ENCODE data around the gene PECR. TPM values are rescaled to one million over a fixed set of nuclear protein-coding genes. Genes with fewer than 3 reads are reported as not detected.
A peak's percentile ranks its signal among the peaks of the same experiment; 100 is the strongest.

The PECR gene
- total RNA-seq, 2 experiments from 2014 or later, result 17.0 to 20.8 TPM

- no peaks in the 10 kb centered on the region for H3K27me3 Mint-ChIP-seq
- intact Hi-C loops (cut with DNase I, micrococcal nuclease), result loop anchor here in 1 of 2 experiments (2.0 kb wide), 1 partner anchor 23 kb away; no protein-coding TSS in a partner anchor
- CTCF ChIA-PET, result interaction anchor here (1.3 to 2.8 kb wide), 10 partner anchors 12 to 84 kb away, joined by 3 to 17 read pairs (median 6); partner anchors contain the start of genes PECR and TMEM169
- peak overlapping the region; percentile 93 for H3K27ac Mint-ChIP-seq
- ATAC-seq (peak; percentile 95), DNase-seq (peak; percentile 72)
- peaks cover 16% of the 10 kb centered on the region for H3K36me3 Mint-ChIP-seq (ENCODE audit: low read depth)
- peak overlapping the region; percentile 63 for H3K4me3 Mint-ChIP-seq
- H3K9me3 Mint-ChIP-seq (ENCODE audit: low read depth), result no peaks in the 10 kb centered on the region
- POLR2A ChIA-PET, result no interaction called here
- peaks cover 27% of the 10 kb centered on the region for H3K4me1 Mint-ChIP-seq
These were observed 23.9 kb downstream of the PECR start for GRCh38 chr2:216057688-216058193.

- Mint-ChIP-seq H3K4me1 (peaks cover 27% of the 10 kb centered on the region), H3K27me3 (no peaks in the 10 kb centered on the region), H3K4me3 (no peak overlapping the region), H3K27ac (no peak overlapping the region), H3K36me3 (ENCODE audit: low read depth) (peaks cover 20% of the 10 kb centered on the region), H3K9me3 (ENCODE audit: low read depth) (no peaks in the 10 kb centered on the region)
- intact Hi-C loops (cut with DNase I, micrococcal nuclease), result loop anchor here in 1 of 2 experiments (2.0 kb wide), 1 partner anchor 22 kb away; no protein-coding TSS in a partner anchor
- ChIA-PET POLR2A (interaction anchor here (0.6 kb wide), 1 partner anchor 52 kb away, joined by 6 read pairs; the partner anchor contains the start of gene XRCC5), CTCF (interaction anchor here (0.7 to 1.3 kb wide), 3 partner anchors 13 to 58 kb away, joined by 3 to 4 read pairs (median 3); partner anchors contain the start of genes PECR and TMEM169)
- DNase-seq (no peak), ATAC-seq (no peak)
These were observed 24.9 kb downstream of the PECR start for GRCh38 chr2:216056739-216057138.

DNA sequence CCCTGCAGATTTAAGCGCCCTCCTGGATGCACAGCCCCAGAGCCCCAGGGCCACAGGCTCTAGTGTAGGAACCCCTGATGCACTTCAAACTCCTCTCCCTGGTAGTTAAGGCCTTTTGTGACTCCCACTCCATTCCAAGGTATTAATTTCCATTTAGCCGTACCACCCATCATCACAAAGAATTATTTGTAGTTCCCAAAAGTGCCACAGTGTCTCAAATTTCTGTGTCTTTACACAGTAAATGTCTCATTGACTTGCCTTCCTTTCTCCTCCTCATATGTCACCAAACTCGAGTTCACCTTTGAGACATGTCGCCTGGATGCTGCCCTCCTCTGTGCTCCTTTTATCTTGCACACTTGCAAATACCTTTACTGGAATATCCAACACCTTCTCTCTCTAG is 25.9 kb downstream of the PECR start:
- H3K4me3 Mint-ChIP-seq, result no peak overlapping the region
- ATAC-seq, result no peak
- no peaks in the 10 kb centered on the region for H3K27me3 Mint-ChIP-seq
- H3K4me1 Mint-ChIP-seq, result peaks cover 27% of the 10 kb centered on the region
- no peak for DNase-seq
- H3K36me3 Mint-ChIP-seq (ENCODE audit: low read depth), result peaks cover 20% of the 10 kb centered on the region
- ChIA-PET CTCF (interaction anchor here (1.2 kb wide), 1 partner anchor 13 kb away, joined by 3 read pairs; no protein-coding TSS in a partner anchor), POLR2A (no interaction called here)
- H3K27ac Mint-ChIP-seq, result no peak overlapping the region
- intact Hi-C loops (cut with DNase I, micrococcal nuclease), result loop anchor here in 1 of 2 experiments (2.0 kb wide), 1 partner anchor 21 kb away; no protein-coding TSS in a partner anchor
- no peaks in the 10 kb centered on the region for H3K9me3 Mint-ChIP-seq (ENCODE audit: low read depth)

- no peaks in the 10 kb centered on the region for H3K27me3 Mint-ChIP-seq
- POLR2A ChIA-PET, result no interaction called here
- H3K4me1 Mint-ChIP-seq, result peaks cover 9% of the 10 kb centered on the region
- no peak for ATAC-seq
- H3K4me3 Mint-ChIP-seq, result no peak overlapping the region
- intact Hi-C loops (cut with DNase I, micrococcal nuclease), result no loop called here
- no peak for DNase-seq
- H3K9me3 Mint-ChIP-seq (ENCODE audit: low read depth), result no peaks in the 10 kb centered on the region
- H3K36me3 Mint-ChIP-seq (ENCODE audit: low read depth), result peaks cover 19% of the 10 kb centered on the region
- H3K27ac Mint-ChIP-seq, result no peak overlapping the region
- CTCF ChIA-PET, result interaction anchor here (1.1 to 1.5 kb wide), 3 partner anchors 12 to 19 kb away, joined by 3 to 7 read pairs (median 4); no protein-coding TSS in a partner anchor
These were observed 29.2 kb downstream of the PECR start for GRCh38 chr2:216052420-216052819.

- ChIA-PET CTCF (interaction anchor here (0.6 to 1.6 kb wide), 4 partner anchors 14 to 101 kb away, joined by 3 to 7 read pairs (median 4); no protein-coding TSS in a partner anchor), POLR2A (no interaction called here)
- Mint-ChIP-seq H3K4me3 (no peak overlapping the region), H3K27me3 (no peaks in the 10 kb centered on the region), H3K9me3 (ENCODE audit: low read depth) (no peaks in the 10 kb centered on the region), H3K36me3 (ENCODE audit: low read depth) (peaks cover 19% of the 10 kb centered on the region), H3K4me1 (no peaks in the 10 kb centered on the region), H3K27ac (no peak overlapping the region)
- no peak for DNase-seq
- intact Hi-C loops (cut with DNase I, micrococcal nuclease), result no loop called here
- ATAC-seq, result no peak
These were observed 30.3 kb downstream of the PECR start for GRCh38 chr2:216051350-216051749.

GRCh38 chr2:216049452-216049851 is 32.2 kb downstream of the PECR start:
- POLR2A ChIA-PET, result no interaction called here
- no peaks in the 10 kb centered on the region for H3K9me3 Mint-ChIP-seq (ENCODE audit: low read depth)
- peaks cover 10% of the 10 kb centered on the region for H3K4me1 Mint-ChIP-seq
- CTCF ChIA-PET, result interaction anchor here (0.6 to 1.1 kb wide), 2 partner anchors 9 to 1133 kb away, joined by 3 read pairs; no protein-coding TSS in a partner anchor
- ATAC-seq, result no peak
- H3K36me3 Mint-ChIP-seq (ENCODE audit: low read depth), result peaks cover 14% of the 10 kb centered on the region
- no peak overlapping the region for H3K4me3 Mint-ChIP-seq
- DNase-seq, result no peak
- intact Hi-C loops (cut with DNase I, micrococcal nuclease), result no loop called here
- H3K27ac Mint-ChIP-seq, result no peak overlapping the region
- no peaks in the 10 kb centered on the region for H3K27me3 Mint-ChIP-seq

- H3K27ac Mint-ChIP-seq, result no peak overlapping the region
- intact Hi-C loops (cut with DNase I, micrococcal nuclease), result no loop called here
These were observed 34.2 kb downstream of the PECR start for GRCh38 chr2:216047397-216047796.

DNA sequence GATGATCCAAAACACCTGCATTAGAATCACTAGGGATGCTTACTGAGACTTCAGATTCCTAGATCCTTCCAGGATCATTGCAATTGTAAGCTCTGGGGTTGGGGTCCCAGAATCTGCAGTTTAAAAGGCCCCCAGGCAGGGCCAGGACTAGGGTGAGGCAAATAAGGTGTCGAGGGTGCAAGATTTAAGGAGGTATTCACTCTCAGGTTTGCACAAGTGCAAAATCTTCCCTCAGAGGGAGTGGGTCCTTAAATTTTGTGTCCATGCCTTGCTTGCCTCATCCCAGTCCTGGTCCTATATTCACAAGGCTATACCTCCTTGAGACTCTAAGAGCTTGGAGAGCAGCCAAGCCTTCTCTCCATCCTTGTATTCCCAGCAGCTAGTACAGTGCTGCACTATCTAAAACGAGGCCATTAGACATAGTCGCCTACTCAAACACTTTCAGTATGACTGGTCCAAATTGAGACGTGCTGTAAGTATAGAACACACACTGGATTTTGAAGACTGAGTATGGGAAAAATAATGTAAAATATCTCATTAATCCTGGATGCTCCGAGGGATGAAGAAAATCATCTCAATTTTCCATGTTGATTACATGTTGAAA is 36.6 kb downstream of the PECR start:
- POLR2A ChIA-PET, result no interaction called here
- intact Hi-C loops (cut with DNase I, micrococcal nuclease), result no loop called here
- peak; percentile 89 for ATAC-seq

More at GRCh38 chr2:216047397-216047796, 34.2 kb downstream of the PECR start:
- no peaks in the 10 kb centered on the region for H3K9me3 Mint-ChIP-seq (ENCODE audit: low read depth)
- CTCF ChIA-PET, result interaction anchor here (0.6 kb wide), 1 partner anchor 877 kb away, joined by 3 read pairs; no protein-coding TSS in a partner anchor
- POLR2A ChIA-PET, result no interaction called here
- no peaks in the 10 kb centered on the region for H3K27me3 Mint-ChIP-seq
- no peak for ATAC-seq
- no peak overlapping the region for H3K4me3 Mint-ChIP-seq
- H3K4me1 Mint-ChIP-seq, result peaks cover 10% of the 10 kb centered on the region
- no peak for DNase-seq
- H3K36me3 Mint-ChIP-seq (ENCODE audit: low read depth), result peaks cover 14% of the 10 kb centered on the region

GRCh38 chr2:216043949-216044348 is 37.7 kb downstream of the PECR start:
- intact Hi-C loops (cut with DNase I, micrococcal nuclease), result no loop called here
- Mint-ChIP-seq H3K4me3 (no peak overlapping the region), H3K27ac (no peak overlapping the region), H3K36me3 (ENCODE audit: low read depth) (peaks cover 14% of the 10 kb centered on the region), H3K27me3 (no peaks in the 10 kb centered on the region), H3K4me1 (peaks cover 10% of the 10 kb centered on the region), H3K9me3 (ENCODE audit: low read depth) (no peaks in the 10 kb centered on the region)
- DNase-seq (no peak), ATAC-seq (no peak)
- CTCF ChIA-PET, result interaction anchor here (1.5 to 3.4 kb wide), 2 partner anchors 11 to 66 kb away, joined by 3 to 28 read pairs; no protein-coding TSS in a partner anchor
- POLR2A ChIA-PET, result no interaction called here

More for the DNA sequence above, 36.6 kb downstream of the PECR start:
- peaks cover 10% of the 10 kb centered on the region for H3K4me1 Mint-ChIP-seq
- H3K27me3 Mint-ChIP-seq, result no peaks in the 10 kb centered on the region
- no peaks in the 10 kb centered on the region for H3K9me3 Mint-ChIP-seq (ENCODE audit: low read depth)
- CTCF ChIA-PET, result interaction anchor here (1.0 to 3.4 kb wide), 5 partner anchors 12 to 65 kb away, joined by 3 to 28 read pairs (median 3); no protein-coding TSS in a partner anchor
- H3K36me3 Mint-ChIP-seq (ENCODE audit: low read depth), result peaks cover 11% of the 10 kb centered on the region
- no peak overlapping the region for H3K27ac Mint-ChIP-seq
- no peak for DNase-seq
- H3K4me3 Mint-ChIP-seq, result no peak overlapping the region

DNA sequence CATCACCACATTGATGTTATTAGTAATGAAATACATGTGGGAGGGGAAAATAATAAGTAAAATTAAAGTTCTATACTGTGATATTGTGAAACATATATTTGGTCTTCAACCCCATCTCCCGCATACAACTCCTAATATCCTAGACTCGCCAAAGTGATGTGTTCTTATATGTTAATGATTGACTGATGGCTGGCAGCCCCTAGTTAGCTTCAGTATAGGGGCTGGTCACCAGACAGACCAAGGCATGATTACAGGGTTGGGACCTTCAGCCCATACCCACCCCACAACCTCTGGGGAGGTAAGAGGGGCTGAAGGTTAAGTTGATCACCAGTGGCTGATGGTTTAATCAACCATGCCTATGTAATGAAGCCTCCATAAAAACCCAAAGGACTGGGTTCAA is 40.2 kb downstream of the PECR start:
- Mint-ChIP-seq H3K27me3 (no peaks in the 10 kb centered on the region), H3K4me3 (no peak overlapping the region), H3K27ac (no peak overlapping the region), H3K9me3 (ENCODE audit: low read depth) (no peaks in the 10 kb centered on the region), H3K36me3 (ENCODE audit: low read depth) (peaks cover 14% of the 10 kb centered on the region), H3K4me1 (peaks cover 10% of the 10 kb centered on the region)
- ATAC-seq (no peak), DNase-seq (no peak)
- intact Hi-C loops (cut with DNase I, micrococcal nuclease), result no loop called here
- ChIA-PET POLR2A (no interaction called here), CTCF (interaction anchor here (0.9 to 1.3 kb wide), 3 partner anchors 14 to 69 kb away, joined by 3 to 5 read pairs (median 3); no protein-coding TSS in a partner anchor)

GRCh38 chr2:216039918-216040317 is 41.7 kb downstream of the PECR start:
- H3K9me3 Mint-ChIP-seq (ENCODE audit: low read depth), result no peaks in the 10 kb centered on the region
- no peak overlapping the region for H3K27ac Mint-ChIP-seq
- peaks cover 12% of the 10 kb centered on the region for H3K36me3 Mint-ChIP-seq (ENCODE audit: low read depth)
- intact Hi-C loops (cut with DNase I, micrococcal nuclease), result no loop called here
- no peak overlapping the region for H3K4me3 Mint-ChIP-seq
- CTCF ChIA-PET, result interaction anchor here (1.0 kb wide), 1 partner anchor 17 kb away, joined by 3 read pairs; no protein-coding TSS in a partner anchor
- POLR2A ChIA-PET, result no interaction called here
- no peak for DNase-seq
- H3K27me3 Mint-ChIP-seq, result no peaks in the 10 kb centered on the region
- peaks cover 2% of the 10 kb centered on the region for H3K4me1 Mint-ChIP-seq
- no peak for ATAC-seq
